Measurements from ENCODE around the gene RAE1.

The RAE1 gene

GRCh38 chr20:57398901-57399535, 48.0 kb downstream of the RAE1 start:
- in situ Hi-C loops (cut with MboI; ENCODE audit: low sequenced_read_pairs) = no loop called here

GRCh38 chr20:57399587-57400155, 48.6 kb downstream of the RAE1 start:
- in situ Hi-C loops (cut with MboI; ENCODE audit: low sequenced_read_pairs) = no loop called here

DNA sequence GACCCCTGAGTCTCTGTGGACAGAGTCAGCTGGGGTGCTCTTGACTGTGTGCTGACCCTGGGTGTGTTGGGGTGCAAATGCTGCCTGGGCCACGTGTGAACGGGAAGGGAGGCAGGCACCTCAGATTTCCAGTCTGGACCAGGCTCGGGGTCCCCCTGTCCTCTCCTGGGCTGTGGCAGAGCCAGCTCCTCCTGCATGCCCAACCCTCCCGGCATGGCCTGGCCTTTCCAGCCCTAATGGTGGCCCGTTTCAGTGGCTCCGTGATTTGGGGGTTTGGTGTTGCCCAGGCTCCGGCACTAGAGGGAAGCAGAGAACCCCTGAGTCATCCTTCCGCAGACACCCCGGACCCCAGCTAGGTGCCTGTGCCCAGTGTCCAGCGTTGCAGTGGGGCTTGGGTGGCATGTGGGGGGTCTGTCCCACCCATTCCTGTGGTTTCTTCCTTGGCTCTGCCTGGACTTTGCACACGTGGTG, 49.2 kb downstream of the RAE1 start:
- in situ Hi-C loops (cut with MboI; ENCODE audit: low sequenced_read_pairs) = no loop called here

- in situ Hi-C loops (cut with MboI; ENCODE audit: low sequenced_read_pairs) = no loop called here
Measured at GRCh38 chr20:57400821-57401564, 49.9 kb downstream of the RAE1 start.

- in situ Hi-C loops (cut with MboI; ENCODE audit: low sequenced_read_pairs) = no loop called here
Measured at GRCh38 chr20:57401565-57401918, 50.5 kb downstream of the RAE1 start.

GRCh38 chr20:57402206-57403125, 51.4 kb downstream of the RAE1 start:
- in situ Hi-C loops (cut with MboI; ENCODE audit: low sequenced_read_pairs) = no loop called here

- in situ Hi-C loops (cut with MboI; ENCODE audit: low sequenced_read_pairs) = no loop called here
Measured at GRCh38 chr20:57403216-57403615, 52.2 kb downstream of the RAE1 start.

GRCh38 chr20:57404006-57404405, 53.0 kb downstream of the RAE1 start:
- in situ Hi-C loops (cut with MboI; ENCODE audit: low sequenced_read_pairs) = no loop called here

DNA sequence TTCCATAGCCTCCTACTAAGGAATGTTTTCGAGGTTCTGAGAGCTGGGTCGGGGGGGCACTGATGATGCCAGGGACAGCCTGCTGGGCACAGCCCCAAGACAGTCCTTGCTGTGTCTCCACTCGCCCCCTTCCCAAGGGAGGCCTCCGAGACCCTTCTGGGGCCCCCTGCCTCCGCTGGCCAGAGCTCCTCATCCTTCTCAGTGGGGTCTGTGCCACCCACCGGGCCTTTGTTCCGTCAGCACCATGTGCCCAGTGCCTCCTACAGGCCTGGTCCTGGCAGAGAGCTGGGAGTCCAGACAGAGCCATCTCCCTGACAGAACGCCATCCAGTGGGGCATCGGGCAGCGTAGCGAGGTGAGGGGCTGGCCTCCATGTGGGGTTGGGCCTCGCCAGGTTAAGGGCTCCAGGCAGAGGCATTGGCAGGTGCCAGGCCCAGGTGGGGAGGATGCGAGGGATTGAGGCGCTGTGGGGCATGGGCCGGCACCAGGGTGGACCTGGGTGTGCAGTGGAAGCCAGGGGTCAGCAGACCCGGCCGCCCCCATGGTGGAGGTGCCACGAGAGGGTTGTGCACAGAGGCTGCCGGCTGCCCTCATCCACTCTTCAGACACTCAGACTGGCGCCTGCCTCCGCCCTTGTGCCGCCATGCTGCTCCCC, 53.5 kb downstream of the RAE1 start:
- in situ Hi-C loops (cut with MboI; ENCODE audit: low sequenced_read_pairs) = no loop called here

GRCh38 chr20:57405236-57406016, 54.4 kb downstream of the RAE1 start:
- in situ Hi-C loops (cut with MboI; ENCODE audit: low sequenced_read_pairs) = no loop called here

- in situ Hi-C loops (cut with MboI; ENCODE audit: low sequenced_read_pairs) = no loop called here
Measured at GRCh38 chr20:57407541-57407956, 56.5 kb downstream of the RAE1 start.

DNA sequence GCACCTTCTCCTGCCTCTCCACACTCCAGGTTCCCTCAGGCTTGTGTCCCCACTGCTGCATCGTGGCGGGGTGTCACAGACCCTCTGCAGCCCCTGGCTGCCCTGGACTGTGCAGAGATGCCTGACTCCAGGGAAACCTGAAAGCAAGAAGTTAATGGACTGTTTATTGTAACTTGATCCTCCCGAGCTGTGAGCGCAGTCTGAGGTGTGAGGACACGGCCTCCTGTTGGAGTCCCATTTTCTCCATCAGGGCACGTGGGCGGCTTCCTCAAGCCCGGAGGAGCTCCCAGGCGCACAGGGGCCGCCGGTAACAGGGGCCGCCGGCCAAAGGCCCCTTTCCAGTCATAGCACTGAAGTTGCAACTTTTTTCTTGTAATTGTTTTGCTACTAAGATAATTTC, 57.1 kb downstream of the RAE1 start:
- in situ Hi-C loops (cut with MboI; ENCODE audit: low sequenced_read_pairs) = no loop called here

GRCh38 chr20:57408536-57409233, 57.6 kb downstream of the RAE1 start:
- in situ Hi-C loops (cut with MboI; ENCODE audit: low sequenced_read_pairs) = no loop called here

- in situ Hi-C loops (cut with MboI; ENCODE audit: low sequenced_read_pairs) = no loop called here
Measured at GRCh38 chr20:57409316-57409671, 58.2 kb downstream of the RAE1 start.

DNA sequence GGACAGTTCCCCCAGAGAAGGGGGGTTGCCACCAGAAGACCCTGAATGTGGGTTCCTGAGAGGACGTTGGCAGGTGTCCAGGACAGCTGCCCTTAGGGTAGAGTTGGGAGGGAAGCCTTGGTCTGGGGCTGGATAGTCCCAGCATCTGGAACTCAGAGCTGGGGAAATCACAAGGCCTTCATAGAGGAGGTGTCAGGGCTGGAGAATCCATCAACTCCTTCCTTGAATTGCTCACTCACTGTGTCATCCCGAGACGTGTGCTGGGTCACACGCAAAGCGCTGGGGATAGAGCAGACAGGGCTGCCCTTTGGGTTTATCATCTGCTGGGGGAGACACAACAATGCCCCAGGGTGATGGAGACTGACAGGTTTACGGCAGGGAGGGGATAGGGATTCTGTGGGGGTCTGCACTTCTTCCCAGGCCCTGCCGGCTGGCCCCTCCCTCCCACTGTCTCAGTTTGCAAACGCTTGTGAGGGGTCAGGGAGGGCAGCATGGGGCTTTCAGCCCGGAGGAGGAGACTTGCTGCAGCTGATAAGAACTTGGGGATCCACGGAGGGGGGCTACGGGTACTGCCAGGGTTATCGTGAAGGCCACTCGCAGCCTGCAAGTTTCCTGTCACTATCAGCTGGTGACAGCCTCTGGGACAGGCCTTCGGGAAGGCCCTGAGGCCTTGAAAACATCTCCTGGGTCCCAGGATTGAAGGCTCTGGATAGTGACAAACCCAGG, 58.8 kb downstream of the RAE1 start:
- in situ Hi-C loops (cut with MboI; ENCODE audit: low sequenced_read_pairs) = no loop called here

DNA sequence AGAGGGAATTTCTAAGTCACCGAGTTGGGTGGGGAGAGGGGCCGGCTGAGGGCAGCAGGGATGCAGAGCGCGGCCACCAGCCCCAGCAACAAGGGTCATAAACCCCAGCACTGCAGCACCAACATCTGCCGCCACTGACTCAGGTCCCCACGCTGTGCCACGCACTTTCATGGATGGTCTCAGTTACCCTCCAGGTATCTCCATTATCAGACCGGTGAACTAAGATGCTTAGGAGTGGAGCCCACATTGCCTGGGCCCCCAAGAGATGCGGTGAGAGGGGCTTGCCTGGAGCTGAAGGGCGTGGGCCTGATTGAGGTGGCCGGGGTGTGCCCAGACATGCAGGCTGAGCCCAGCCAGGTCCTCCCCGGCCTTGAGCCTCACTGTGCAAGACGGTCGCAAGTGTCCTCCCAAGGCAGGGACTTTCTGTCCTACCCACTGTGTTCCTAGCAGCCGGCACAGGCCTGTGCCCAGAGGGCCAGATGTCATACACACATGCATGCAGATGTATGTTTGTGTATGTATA, 59.4 kb downstream of the RAE1 start:
- in situ Hi-C loops (cut with MboI; ENCODE audit: low sequenced_read_pairs) = no loop called here

DNA sequence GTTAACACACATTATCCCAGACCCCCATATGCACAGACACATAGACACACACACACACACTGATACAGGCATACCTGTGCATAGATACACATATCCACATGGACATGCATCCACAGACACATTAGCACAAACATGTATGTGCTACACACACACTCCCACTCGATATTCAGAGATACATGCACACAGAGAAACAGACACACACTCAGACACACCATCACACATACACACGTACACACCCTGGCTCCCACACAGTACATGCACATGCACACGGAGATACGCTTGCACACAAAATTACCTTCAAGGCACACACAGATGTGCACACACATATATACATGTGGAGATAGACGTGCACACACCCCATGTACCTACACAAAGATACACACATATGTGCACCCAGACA, 59.9 kb downstream of the RAE1 start:
- in situ Hi-C loops (cut with MboI; ENCODE audit: low sequenced_read_pairs) = no loop called here
